ENCODE results near the gene PAN3.

Gene PAN3

DNA sequence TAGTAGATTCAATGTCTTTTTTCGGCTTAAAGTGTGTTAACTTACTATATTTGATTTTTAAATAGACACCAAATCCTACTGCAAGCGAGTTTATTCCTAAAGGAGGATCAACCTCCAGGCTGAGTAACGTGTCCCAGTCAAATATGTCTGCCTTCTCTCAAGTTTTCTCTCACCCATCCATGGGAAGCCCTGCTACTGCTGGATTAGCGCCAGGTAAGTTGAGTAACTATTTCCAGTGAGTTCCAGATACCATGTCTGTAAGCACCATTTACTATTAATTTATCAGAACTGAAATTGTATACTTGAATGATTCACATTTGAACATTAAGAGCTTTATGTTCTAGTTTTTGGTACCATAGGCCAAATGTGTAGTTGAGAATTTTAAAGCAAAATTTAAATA lies 81.8 kb downstream of the PAN3 start:
- DNase-seq (ENCODE audit: low read depth), result no peak

DNA sequence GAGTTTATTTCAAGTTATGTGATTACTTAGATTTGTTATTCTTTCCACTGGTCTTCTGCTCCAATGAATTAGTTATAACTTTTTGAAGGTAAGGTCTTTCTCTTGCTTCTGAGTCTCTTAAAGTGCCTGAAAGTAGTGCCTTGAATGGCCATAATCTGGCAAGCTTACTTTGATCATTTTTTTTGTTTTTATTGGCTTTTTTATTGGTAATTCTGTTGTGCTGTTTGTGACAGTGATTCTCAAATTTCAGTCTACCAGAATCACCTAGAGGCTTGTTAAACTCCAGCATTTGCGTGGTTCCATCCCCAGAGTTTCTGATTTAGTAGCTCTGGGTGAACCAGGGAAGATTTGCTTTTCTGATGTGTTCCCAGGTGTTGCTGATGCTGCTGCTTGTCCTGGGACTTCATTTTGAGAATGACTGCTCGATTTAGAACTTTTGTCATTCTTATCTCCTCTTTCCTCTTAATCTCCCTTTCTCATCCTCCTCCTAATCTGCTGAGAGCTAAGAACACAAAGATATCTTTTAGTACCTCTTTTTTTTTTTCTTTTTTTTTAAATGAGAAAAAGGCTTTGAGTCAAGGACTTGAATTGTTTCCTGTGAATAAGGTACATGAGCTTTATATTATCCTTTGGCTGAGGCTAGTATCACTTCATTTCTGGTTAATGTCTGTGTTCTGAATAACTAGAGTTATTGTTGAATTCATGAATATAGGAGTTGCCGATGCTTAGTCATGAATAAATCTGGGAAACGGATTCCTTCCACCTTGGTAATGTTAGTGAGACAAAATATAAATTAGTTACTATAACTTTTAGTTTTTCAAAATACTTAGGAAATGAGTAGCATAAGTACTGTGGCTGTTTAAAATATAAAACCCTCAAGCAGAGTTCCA lies 91.4 kb downstream of the PAN3 start:
- DNase-seq (ENCODE audit: low read depth), result no peak

DNA sequence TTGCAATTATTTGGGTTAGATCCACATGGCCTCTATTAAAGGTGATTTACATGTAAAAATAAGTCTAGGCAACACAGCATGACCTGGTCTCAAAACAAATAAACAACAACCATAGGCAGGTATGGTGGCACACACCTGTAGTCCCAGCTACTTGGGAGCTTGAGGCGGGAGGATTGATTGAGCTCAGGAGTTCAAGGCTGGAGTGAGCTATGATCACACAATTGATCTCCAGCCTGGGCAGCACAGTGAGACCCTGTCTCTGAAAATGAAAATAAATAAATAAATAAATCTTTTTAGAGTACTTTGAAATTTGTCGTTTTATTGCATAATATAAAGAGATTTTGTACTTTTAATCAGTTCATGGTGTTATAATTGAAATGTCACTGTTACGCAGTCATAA lies 93.3 kb downstream of the PAN3 start:
- DNase-seq (ENCODE audit: low read depth), result no peak

DNA sequence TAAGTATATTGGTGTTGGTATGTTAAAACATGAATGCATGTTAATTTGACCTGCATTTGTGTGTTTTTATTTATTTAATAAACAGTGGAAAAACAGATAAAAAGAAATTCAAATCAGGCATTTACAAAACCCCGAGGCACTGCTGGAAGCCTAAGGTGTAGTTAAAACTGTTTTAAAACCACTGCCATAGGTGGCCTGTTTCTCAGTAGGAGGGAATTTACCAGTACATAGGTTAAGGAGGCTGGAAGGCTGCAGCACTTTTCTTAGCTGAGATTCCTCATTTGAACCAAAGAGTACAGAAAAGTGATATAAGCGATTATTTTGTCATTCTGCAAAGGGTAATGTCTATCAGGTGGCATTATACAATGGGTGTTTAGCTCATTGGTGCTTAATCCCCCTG lies 99.6 kb downstream of the PAN3 start:
- DNase-seq (ENCODE audit: low read depth), result no peak

DNA sequence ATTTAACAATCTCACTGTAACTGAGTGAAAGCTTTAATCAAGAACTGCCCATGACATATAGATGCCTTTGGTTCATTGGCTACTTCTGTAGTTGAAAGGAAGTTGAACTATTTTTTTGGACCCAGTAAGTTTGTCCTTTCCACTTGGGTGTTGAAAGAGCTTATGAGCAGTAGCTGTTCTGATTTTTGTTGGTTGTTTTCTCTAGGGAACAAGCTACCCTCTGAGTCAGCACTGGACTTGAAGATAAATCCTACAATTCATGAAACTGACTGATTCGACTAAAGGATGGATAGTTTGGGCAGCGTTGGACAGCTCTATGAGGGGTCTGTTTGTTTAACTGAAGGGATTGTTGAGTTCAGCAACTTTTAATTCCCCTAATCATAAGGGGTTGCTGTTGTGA lies 101.0 kb downstream of the PAN3 start:
- no peak for DNase-seq (ENCODE audit: low read depth)

DNA sequence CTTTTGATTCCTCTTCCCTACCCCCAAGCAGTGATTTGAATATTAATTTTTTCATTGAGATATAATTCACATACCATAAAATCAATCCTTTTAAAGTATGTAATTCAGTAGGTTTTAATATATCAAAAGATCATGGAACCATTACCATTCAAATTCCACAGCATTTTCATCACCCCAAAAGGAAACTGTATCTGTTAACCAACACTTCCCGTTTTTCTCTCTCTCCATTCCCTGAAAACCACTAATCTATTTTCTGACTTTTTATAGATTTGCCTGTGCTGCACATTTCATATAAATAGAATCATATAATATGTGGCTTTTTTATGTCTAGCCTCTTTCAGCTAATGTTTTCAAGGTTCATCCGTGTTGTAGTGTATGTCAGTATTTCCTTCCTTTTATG lies 107.1 kb downstream of the PAN3 start:
- DNase-seq (ENCODE audit: low read depth), result no peak

DNA sequence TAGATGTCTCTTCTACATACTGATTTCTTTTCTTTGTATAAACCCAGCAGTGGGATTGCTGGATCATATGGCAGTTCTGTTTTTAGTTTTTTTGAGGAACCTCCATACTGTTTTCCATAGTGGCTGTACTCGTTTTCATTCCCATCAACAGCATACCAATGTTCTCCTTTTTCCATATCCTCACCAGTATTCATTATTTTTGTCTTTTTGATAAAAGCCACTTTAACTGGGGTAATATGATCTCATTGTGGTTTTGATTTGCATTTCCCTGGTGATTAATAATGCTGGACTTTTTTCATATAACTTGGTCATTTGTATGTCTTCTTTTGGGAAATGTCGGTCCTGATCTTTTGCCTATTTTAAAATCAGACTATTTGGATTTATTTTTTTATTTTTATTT lies 108.5 kb downstream of the PAN3 start:
- no peak for DNase-seq (ENCODE audit: low read depth)

DNA sequence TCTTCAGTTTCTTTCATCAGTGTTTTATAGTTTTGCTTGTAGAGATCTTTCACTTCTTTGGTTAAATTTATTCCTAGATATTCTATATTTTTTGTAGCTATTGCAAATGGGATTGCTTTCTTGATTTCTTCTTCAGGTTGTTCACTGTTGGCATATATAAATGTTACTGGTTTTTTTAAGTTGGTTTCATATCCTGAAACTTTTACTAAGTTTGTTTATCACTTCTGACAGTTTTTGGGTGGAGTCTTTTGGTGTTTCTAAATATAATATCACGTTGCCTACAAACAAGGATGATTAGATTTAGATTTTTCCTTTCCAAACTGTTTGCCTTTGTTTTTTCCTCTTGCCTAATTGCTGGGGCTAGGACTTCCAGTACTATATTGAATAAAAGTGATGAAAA lies 109.7 kb downstream of the PAN3 start:
- DNase-seq (ENCODE audit: low read depth), result no peak

DNA sequence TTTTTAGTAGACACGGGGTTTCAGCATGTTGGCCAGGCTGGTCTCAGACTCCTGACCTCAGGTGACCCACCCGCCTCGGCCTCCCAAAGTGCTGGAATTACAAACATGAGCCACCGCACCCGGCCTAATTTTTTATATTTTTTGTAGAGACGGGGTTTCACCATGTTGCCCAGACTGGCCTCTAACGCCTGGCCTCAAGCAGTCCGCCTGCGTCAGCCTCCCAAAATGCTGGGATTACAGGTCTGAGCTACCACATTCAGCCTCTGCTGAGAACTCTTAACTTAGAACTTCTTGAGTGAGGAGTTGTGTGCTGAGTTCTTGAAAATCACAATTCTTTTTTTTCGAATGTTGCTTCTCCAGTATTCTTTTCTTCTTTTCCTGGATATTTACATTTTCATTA lies 112.2 kb downstream of the PAN3 start:
- DNase-seq (ENCODE audit: low read depth), result no peak

DNA sequence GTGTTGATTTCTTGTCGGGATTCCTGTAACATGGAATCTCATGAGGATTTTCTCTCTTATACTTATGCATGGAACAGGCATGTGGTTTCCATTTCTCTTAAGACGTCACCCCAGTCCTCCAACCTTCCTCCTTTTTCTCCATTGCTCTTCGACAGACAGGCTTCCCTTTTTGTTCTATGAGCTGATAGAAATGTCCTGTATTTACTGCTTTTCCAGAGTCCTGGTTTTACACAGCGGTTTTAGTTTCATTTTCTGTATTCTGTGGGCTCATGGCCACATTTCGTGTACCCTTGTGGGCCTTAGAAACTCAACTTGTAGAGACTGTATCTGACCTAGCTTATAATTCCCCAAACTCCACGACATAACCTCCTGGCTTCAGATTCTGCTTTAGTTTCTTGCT lies 113.1 kb downstream of the PAN3 start:
- no peak for DNase-seq (ENCODE audit: low read depth)

DNA sequence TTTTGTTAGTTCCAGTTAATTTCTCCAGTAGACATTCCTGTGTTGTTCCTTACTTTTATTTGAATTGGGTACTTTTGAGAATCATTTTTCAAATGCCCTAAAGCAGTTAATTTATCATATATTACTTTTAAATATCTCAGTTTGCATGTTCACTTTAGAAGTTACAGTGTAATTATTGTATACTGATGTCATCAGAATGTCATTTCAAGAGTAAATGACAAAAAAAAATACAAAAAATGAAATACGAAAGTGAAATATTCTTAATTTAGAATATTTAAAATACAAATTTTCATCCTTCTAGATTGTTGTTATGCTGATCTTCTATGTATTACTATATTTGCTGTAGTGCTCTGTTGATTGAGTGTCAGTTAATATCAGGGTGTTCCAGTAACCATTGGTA lies 114.2 kb downstream of the PAN3 start:
- no peak for DNase-seq (ENCODE audit: low read depth)

DNA sequence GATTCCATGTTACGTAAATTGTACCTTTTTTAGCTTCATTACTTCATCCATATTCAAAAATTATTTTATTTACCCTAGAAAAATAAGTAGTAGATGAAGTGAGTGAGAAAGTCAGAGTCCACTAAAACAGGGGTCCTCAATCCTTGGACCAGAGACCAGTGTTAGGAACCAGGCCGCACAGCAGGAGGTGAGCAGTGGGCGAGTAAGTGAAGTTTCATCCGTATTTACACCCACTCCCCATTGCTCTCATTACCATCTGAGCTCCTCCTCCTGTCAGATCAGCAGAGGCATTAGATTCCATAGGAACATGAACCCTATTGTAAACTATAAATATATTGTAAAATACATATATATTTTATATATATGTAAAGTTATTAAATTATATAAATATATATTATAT lies 119.0 kb downstream of the PAN3 start:
- DNase-seq (ENCODE audit: low read depth), result no peak

DNA sequence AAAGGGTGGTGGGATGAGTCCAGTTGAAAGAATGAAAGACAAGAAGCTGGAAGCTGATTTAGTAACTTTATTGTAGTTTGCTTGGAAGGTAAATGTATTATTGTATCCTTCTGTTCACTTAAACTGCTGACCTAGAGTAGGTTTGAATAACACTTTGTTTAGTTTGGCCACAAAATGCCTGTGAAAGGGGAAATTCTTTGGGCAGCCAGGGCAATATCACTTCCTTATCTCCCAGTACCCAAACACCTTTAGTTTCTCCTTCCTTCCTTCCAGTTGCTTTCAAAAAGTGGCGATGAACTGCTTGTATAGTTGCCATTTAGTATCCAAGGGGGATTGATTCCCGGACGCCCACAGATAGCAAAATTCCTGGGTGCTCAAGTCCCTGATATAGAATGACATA lies 120.1 kb downstream of the PAN3 start:
- no peak for DNase-seq (ENCODE audit: low read depth)

DNA sequence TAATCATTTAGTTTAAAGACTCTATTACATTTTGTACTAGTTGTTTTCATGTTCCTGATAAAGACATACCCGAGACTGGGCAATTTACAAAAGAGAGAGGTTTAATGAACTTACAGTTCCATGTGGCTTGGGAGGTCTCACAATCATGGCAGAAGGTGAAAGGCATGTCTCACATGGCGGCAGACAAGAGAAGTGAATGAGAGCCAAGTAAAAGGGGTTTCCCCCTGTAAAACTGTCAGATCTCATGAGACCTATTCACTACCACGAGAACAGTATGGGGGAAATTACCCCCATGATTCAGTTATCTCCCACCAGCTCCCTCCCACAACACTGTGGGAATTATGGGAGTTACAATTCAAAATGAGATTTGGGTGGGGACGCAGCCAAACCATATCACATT lies 129.2 kb downstream of the PAN3 start:
- DNase-seq (ENCODE audit: low read depth), result no peak

DNA sequence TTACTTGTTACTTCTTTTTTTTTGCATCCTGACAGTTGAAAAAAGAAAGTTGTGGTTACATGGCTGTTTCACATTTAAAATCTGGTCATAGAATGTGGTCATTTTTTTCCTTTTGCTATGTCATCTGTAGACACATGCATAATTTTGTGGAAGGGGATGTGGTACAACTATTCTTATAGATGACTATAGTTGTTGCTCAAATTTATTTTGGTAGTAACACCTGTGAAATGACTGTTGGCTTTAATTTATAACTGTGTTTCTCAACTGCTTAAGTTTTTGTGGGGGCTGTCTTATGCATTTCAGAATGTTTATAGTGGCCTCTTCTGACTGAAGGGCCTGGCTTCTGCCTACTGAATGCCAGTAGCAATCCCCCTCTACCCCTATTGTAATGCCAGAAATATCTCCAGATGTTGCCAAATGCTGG lies 130.5 kb downstream of the PAN3 start:
- DNase-seq (ENCODE audit: low read depth), result no peak

DNA sequence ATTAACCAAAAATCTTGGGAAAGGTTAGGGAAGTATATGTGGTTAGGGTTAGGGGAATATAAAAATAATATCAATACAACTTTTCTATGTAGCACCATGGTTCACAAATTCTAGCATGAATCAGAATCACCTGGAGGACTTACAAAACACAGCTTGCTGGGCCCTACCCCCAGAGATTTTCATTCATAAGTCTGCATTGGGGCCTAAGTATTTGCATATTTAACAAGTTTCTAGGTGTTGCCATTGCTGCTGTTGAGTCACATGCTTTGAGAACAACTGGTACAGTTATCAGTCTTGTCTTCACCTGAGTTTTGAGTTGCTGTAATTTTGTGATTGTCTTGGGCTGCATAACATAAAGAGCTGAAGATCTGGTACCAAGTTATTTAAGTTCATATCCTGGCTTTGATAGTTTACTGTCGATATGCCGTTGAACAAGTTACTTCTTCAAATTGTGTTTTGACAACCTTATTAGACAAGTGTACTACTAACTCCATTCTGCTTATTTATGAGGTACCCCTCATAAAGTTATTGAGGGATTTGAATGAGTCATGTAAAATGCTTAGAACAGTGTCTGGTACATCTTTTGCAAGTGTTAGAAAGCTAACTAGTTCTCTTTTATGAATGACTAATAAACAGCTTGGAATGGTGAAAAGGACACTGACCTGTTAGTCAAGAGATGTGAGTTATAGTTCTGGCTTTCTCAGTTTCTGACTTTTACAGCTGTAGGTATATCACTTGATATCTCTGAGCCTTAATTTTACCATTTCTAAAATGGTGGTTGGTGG lies 132.9 kb downstream of the PAN3 start:
- no peak for DNase-seq (ENCODE audit: low read depth)

DNA sequence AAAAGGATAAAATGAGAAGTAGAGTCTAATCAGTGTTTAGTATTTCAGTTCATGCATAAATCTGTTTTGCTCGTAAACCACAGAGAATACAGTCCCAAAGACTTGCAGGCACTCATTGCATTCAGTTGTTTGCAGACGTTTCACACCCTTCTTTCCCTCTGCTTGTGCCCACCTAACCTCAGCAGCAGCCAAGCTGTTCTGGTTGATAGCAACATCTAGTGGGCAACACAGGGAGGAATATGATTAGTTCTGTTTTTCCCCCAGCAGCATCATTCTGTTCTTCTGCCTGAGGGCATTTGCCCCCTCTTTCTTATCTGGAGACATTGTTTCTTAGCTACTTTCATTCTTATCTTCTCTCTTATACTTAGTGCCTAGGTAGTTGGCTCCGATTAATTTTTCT lies 135.6 kb downstream of the PAN3 start:
- no peak for DNase-seq (ENCODE audit: low read depth)

DNA sequence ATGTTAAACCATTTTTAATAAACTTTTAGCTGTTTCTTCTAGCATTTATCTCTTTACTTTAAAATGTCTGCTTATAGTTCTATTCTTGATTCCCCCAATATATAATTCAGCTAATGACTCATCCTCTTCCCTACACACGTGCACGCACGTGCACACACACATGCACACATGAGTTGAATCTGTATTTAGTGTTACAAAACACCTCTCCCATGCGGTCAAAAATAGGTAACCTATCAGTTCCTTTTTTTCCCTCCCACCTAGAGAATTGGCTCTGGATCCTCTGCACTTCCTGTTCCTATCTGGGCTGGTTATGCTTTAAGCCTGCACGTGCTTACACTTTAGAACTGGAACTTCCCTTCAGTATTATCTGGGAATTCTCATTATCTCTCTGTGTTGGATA lies 144.1 kb downstream of the PAN3 start:
- no peak for DNase-seq (ENCODE audit: low read depth)

DNA sequence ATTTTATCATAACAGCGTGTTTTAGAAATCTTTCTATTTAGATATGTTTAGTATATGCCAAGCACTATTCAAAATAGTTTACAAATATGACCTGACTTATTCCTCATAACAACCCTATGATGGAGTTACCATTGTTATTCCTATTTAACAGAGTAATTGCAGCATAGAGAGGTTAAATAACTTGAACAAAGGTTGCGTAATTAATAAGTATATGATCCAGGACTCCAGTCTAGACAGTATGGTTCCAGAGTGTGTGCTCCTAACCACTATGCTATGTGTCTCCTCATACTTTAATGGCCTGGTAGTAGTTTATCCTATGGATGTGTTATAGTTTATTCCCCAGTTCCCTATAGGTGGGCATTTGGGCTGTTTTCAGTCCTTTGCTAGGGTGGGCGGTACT lies 145.3 kb downstream of the PAN3 start:
- DNase-seq (ENCODE audit: low read depth), result no peak

DNA sequence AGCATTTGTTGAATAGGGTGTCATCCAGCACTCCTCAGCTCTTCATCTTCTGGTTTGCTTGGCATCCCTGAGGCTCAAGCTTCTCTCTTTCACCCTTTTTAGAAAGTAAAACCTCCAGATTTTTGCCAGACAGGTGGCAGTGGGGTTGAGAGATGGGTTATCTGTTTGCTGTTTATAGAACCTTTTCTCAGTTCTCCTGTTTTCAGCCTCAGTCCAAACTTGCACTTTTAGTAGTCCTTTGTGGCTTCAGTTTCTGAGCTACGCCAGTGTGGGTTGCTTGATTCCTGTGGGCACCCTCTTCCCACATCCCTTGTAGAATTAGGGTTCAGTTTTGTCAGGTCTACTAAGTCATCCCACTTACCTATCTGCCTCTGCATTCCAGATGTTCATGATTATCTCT lies 147.9 kb downstream of the PAN3 start:
- no peak for DNase-seq (ENCODE audit: low read depth)

DNA sequence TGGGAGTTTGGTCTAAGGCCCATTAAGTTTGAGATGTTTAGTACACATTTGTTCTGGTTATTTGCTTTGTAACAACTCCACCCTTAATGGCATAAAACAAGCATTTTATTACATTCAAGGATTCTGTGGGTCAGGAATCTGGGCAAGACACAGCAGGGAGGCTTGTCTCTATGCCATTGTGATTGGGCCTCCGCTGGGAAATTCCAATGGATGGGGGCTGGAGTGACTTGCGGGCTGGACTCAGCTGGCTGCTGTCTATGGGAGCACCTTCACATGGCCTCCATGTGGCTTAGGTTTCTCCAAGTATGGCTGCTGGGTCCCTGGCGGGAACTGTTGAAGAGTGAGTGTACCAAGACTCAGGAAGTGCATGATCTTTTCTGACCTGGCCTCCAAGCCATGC lies 159.0 kb downstream of the PAN3 start:
- DNase-seq (ENCODE audit: low read depth), result no peak

DNA sequence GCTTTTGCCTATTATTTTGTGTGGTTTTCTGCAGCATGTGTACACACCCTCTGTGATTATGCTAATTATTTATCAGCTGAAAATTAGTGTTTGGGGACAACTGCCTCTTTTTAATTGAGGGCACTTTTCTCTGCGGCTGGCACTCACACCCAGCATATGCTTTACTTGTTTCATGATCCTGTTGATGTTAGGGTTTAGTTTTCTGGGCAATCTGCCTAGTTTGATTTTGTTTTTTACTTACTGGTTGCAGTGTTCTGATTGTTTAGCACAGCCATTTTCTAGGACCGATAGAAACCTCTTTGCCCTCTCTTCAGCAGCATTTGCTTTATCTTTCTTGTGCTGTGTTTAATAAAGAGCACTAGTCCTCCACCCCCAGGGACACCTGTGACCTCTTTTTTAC lies 161.6 kb downstream of the PAN3 start:
- DNase-seq (ENCODE audit: low read depth), result no peak

DNA sequence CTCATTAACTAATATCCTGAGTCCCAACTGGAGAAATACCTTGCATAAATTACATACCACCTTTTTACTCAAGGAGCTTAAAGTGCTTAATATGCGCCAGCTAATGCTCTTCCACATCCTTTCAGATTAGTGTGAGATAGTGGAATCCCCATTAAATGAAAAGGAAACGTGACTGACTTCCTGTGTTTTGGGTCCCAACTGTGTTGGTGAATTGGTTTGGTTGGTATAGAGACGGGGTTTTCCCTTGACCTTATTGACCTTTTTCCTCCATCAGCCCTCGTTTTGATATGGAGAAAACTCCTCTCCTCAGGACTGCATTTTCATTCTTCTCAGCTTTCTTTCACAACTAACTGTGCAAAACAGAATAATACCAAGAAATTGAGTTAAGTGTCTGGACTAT lies 163.5 kb downstream of the PAN3 start:
- DNase-seq (ENCODE audit: low read depth), result no peak

DNA sequence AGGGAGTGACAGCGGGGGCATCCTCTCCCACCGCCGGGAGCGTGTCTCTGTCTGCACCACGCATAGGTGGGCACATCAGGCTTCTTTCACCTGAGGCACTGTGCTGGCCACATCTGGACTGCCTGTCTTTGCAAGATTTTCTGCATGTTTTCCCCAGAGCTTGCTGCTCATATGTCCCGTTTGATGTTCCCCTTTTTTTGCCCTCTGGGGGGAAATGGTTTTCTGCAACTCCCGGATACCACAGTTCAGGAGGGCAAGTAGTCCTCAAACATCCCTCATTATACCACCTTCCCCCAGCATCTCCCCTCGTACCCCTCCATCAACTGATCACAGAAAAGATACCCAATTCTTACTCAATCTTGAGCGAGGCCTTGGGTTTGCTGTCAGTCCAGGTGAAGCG lies 168.0 kb downstream of the PAN3 start:
- DNase-seq (ENCODE audit: low read depth), result no peak

All from activated T-helper 9 cell treated with anti-CD3 and anti-CD28 coated beads, Interleukin-2, amount 50 U/mL, for 16 hours (primary cell).